ENCODE data around the gene ZNF784.

The ZNF784 gene

DNA sequence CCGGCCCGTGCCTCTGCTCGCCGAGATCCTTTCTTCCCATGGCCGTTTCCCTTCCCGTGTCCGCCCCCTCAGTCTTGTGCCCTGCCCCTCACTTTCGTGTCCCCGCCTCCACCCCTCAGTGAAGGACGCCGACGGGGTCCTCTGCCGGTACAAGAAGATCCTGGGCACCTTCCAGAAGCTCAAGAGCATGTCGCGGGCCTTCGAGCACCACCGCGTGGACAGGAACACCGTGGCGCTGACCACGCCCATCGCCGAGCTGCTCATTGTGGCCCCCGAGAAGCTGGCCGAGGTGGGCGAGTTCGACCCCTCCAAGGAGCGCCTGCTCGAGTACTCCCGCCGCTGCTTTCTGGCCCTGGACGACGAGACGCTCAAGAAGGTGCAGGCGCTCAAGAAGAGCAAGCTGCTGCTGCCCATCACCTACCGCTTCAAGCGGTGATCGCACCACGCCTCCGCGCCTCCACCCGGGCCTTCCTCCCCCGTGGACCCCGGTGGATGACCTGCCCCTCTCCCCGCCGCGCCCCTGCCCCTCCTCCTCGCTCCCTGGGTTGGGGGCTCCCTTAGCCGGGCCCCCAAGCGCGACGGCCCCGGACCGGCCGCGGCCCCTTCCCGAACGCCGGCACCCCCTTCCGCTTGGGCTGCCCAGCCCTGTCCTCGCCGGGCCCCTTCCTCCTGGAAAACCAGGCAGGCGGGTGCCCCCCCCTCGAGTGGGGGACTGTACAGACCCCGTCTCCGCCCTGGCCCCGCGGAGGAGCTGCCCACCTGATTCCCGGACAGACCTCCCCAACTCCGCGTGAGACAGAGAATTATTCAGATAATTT is 28.2 kb upstream of the ZNF784 start:
- TF ChIP-seq, protein P1, sequence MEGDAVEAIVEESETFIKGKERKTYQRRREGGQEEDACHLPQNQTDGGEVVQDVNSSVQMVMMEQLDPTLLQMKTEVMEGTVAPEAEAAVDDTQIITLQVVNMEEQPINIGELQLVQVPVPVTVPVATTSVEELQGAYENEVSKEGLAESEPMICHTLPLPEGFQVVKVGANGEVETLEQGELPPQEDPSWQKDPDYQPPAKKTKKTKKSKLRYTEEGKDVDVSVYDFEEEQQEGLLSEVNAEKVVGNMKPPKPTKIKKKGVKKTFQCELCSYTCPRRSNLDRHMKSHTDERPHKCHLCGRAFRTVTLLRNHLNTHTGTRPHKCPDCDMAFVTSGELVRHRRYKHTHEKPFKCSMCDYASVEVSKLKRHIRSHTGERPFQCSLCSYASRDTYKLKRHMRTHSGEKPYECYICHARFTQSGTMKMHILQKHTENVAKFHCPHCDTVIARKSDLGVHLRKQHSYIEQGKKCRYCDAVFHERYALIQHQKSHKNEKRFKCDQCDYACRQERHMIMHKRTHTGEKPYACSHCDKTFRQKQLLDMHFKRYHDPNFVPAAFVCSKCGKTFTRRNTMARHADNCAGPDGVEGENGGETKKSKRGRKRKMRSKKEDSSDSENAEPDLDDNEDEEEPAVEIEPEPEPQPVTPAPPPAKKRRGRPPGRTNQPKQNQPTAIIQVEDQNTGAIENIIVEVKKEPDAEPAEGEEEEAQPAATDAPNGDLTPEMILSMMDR (IDR thresholded peaks at IDR 0.05; ENCODE audit: low read depth, low read length): no peak
- H3K4me3 ChIP-seq (replicated peaks in 1 of 2; ENCODE audit: low read depth in 2 of 2, low read length in 2 of 2): no peak overlapping the region
- no peak for DNase-seq (ENCODE audit: low read depth in 2 of 2)

DNA sequence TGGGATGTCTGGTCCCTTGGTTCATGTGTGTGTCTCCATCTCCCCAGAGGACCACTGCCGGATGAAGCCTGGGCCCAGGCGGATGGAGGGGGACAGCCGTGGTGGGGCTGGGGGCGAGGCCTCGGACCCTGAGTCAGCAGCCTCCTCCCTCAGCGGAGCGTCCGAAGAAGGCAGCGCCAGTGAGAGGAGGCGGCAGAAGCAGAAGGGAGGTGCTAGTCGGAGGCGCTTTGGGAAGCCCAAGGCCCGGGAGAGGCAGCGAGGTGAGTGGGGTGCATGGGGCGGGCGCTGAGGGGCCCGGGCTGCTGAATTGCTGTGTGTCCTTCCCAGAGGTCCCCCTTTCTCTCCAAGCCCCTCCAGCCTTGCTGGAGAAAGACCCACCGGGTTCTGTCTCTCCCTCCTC is 26.9 kb upstream of the ZNF784 start:
- TF ChIP-seq, protein P1 (IDR thresholded peaks at IDR 0.05; ENCODE audit: low read depth, low read length): no peak
- DNase-seq (ENCODE audit: low read depth in 2 of 2): no peak
- H3K4me3 ChIP-seq (replicated peaks in 1 of 2; ENCODE audit: low read depth in 2 of 2, low read length in 2 of 2): no peak overlapping the region

DNA sequence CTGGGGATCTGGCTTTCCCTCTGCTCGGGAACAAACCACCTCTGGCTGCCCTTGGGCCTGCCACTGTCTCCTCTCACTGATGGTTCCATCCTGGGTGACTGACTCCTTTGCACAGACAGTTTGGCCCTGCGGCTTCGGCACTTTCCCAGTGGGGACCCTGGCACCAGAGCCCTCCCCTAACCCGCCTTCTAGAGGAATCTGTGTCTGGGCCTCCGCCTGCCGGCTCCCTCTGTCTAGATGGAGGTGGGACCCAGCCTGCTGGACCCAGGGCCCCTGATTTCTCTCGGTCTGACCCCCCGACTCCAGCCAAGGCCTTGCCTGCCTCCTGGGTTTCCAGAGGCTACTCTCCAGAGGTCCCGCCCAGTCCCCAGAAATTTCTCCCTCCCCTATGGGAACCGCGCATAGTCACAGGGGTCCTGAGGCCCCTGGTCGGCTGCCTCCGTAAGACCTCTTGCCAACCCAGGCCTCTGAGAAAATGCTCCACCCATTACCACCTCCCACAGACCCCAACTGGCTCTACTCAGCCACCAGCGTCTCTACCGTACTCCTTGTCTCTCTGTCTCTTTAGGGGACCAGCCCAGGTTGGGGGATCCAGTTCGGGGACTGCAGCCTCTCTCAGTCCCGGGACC is 26.4 kb upstream of the ZNF784 start:
- H3K4me3 ChIP-seq (replicated peaks in 1 of 2; ENCODE audit: low read depth in 2 of 2, low read length in 2 of 2): no peak overlapping the region
- no peak for DNase-seq (ENCODE audit: low read depth in 2 of 2)
- TF ChIP-seq, protein P1 (IDR thresholded peaks at IDR 0.05; ENCODE audit: low read depth, low read length): no peak

DNA sequence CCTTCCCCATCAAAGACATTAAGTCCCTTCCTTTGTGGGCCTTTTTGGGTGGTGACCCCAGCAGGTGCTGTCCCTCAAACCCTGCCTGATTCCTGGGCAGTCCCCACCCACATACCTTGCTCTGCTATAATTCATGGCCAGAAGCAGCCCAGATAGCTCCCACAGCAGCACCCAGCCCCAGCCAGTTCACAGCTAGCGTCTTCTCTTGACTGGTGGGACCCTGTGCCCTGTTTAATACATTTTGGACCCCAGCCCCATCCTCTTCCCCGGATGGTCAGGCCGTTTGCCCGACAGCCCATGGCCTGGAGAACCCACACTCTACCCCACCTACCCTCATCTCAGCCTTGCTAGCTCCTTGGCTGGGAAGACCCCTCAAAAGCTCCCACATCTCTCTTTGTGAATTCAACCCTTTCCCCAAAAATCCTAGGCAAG is 25.8 kb upstream of the ZNF784 start:
- TF ChIP-seq, protein P1 (IDR thresholded peaks at IDR 0.05; ENCODE audit: low read depth, low read length): no peak
- DNase-seq (ENCODE audit: low read depth in 2 of 2): no peak
- no peak overlapping the region for H3K4me3 ChIP-seq (replicated peaks in 1 of 2; ENCODE audit: low read depth in 2 of 2, low read length in 2 of 2)

DNA sequence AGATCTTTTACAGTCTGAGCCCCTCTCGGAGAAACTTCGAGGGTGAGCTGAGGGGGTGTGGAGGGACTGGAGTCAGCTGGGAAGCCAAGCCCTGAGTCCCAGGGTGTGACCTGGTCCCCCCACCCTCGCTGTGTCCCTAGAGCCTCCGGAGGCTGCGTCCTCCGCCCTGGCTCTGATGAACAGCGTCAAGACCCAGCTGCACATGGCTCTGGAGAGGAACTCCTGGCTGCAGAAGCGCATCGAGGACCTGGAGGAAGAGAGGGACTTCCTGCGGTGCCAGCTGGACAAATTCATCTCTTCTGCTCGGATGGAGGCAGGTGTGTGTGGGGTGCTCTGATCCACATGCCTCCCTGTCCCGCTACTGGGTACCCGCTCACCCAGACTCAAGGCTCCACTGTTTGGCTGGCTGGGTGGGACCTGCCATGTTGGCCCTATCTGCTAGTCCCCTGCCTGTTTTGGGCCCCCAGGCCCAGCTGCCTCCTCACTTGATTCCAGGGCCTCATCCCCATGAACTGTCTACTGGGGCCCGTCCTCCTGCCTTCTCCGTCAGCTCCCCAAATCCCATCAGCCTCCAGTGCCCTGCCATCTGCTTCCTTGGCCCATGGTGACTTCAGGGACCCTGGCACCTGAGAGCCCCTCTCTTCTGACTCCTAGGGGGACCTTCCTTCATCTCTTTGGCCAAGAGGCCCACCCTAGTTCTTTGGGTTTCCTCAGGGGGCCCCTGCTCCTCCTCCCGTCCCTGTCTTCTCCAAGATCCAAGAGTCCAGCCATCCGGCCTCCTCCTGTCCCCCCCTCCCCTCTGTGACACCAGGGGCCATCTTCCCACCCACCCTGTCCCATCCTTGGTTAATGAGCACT is 25.1 kb upstream of the ZNF784 start:
- H3K4me3 ChIP-seq (replicated peaks in 1 of 2; ENCODE audit: low read depth in 2 of 2, low read length in 2 of 2): peak overlapping the region in 1 of 2 donors; percentile 74
- TF ChIP-seq, protein P1 (IDR thresholded peaks at IDR 0.05; ENCODE audit: low read depth, low read length): no peak
- no peak for DNase-seq (ENCODE audit: low read depth in 2 of 2)

DNA sequence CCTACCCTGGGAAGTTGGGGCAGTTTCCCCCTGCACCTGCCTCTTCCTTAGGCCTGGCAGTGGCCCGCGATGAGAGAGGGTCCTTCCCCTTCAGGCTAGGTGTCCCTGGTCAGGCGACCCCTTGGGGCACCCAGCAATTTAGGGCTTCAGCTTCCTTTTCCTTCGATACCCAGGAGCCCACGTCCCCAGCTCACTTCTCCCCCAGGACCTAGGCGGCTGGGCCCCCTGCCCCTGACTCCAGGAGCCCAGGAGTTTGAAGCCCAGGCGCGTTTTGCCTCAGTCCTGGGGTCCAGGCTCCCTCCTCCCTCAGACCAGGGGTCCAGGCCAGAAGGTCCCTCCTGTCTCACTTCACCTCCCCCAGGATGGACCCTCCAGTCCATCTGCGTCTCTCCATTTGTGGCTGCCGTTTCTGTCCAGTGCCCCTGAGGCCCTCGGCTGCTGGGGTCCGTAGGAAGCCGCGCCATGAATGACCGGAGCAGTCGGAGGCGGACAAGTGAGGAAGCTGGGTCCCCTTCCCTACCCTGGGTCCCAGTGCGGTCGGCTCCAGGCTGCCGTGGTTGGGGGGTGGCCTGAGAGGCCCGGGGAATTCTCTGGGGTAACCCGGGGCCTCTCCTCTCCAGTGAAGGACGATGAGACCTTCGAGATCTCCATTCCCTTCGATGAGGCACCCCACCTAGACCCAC is 24.4 kb upstream of the ZNF784 start:
- H3K4me3 ChIP-seq (replicated peaks in 1 of 2; ENCODE audit: low read depth in 2 of 2, low read length in 2 of 2): peak overlapping the region; percentile 74 to 77
- TF ChIP-seq, protein P1 (IDR thresholded peaks at IDR 0.05; ENCODE audit: low read depth, low read length): no peak
- DNase-seq (ENCODE audit: low read depth in 2 of 2): no peak
